Measurements from ENCODE around the gene PRR16. TPM values are rescaled to one million over a fixed set of nuclear protein-coding genes. Genes with fewer than 3 reads are reported as not detected.

PRR16 gene
- total RNA-seq, 1 experiment from 2014 or later: 5.9 TPM

- Histone ChIP-seq H3K36me3 (no peaks in the 10 kb centered on the region), H3K4me3 (no peak overlapping the region), H3K9me3 (peaks cover 5% of the 10 kb centered on the region), H3K27me3 (no peaks in the 10 kb centered on the region)
- no peak for DNase-seq
Measured at GRCh38 chr5:120533581-120533980, 69.5 kb downstream of the PRR16 start.

DNA sequence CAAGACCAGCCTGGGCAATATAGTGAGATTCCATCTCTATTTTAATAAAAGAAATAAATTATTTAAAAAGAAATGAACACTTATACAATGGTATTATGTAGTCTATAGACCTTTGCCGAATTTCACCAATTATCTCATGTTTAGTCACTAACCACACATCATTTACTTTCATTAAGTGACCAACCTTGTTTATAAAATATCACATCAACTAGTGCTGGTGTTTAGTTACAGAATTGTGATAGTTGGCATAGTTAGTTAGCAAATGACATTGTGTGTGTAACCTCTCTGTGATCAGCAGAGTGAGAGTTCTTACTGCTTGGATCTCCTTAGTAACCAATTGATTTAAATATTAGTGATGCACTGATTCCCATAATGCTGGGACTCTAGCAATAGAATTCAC lies 71.8 kb downstream of the PRR16 start:
- no peaks in the 10 kb centered on the region for H3K27me3 ChIP-seq
- no peak for DNase-seq
- peaks cover 5% of the 10 kb centered on the region for H3K9me3 ChIP-seq
- no peaks in the 10 kb centered on the region for H3K36me3 ChIP-seq
- H3K4me3 ChIP-seq: no peak overlapping the region

- no peak for DNase-seq
- Histone ChIP-seq H3K4me3 (no peak overlapping the region), H3K27me3 (no peaks in the 10 kb centered on the region), H3K36me3 (no peaks in the 10 kb centered on the region), H3K9me3 (peaks cover 5% of the 10 kb centered on the region)
Measured at GRCh38 chr5:120538149-120538548, 74.0 kb downstream of the PRR16 start.

DNA sequence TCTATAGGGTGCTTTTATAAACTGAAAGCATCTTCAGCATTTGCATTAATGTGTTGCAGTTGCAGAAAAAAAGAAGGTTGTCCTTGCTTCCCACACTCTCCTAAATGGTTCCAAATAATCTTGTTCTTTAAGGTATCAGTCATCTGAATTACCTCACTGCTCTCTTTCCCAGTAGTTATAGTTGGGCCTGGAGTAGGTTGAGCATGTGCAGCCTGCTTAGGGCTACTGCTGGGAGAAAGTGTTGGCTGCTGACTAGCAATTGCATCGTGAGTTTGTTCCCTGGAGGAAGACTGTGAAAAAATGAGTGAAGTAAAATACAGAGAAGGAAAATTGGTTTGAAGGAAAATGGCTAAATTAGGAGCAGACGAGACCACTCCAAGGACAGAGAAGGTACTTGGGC lies 74.5 kb downstream of the PRR16 start:
- H3K36me3 ChIP-seq: no peaks in the 10 kb centered on the region
- peak; percentile 46 for DNase-seq
- peaks cover 5% of the 10 kb centered on the region for H3K9me3 ChIP-seq
- H3K4me3 ChIP-seq: no peak overlapping the region
- no peaks in the 10 kb centered on the region for H3K27me3 ChIP-seq

GRCh38 chr5:120539471-120539870 lies 75.4 kb downstream of the PRR16 start:
- no peak for DNase-seq
- no peak overlapping the region for H3K4me3 ChIP-seq
- H3K9me3 ChIP-seq: peaks cover 5% of the 10 kb centered on the region
- H3K36me3 ChIP-seq: no peaks in the 10 kb centered on the region
- no peaks in the 10 kb centered on the region for H3K27me3 ChIP-seq

- DNase-seq: no peak
- H3K27me3 ChIP-seq: no peaks in the 10 kb centered on the region
- no peaks in the 10 kb centered on the region for H3K36me3 ChIP-seq
- H3K9me3 ChIP-seq: peaks cover 5% of the 10 kb centered on the region
- no peak overlapping the region for H3K4me3 ChIP-seq
Measured at GRCh38 chr5:120540097-120540496, 76.0 kb downstream of the PRR16 start.

DNA sequence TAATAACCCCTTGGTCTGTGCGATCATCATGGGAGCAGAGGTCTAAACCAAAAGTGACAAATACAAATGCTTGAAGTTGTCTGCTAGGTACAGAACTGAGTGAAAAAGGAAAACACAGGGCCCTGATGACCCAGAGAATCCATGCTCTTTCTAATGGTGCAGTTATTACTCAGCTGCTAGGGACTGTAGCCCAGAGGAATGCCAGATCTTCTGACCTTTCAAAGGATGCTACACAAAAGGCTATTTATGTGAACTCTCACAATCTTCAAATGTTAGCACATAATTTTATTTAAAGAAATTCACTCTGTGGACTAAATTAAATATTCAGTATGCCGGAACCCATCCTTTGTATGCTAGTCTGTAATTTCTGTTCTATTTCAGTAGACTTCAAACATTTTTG lies 79.9 kb downstream of the PRR16 start:
- no peaks in the 10 kb centered on the region for H3K27me3 ChIP-seq
- no peak for DNase-seq
- H3K4me3 ChIP-seq: no peak overlapping the region
- no peaks in the 10 kb centered on the region for H3K9me3 ChIP-seq
- H3K36me3 ChIP-seq: no peaks in the 10 kb centered on the region

DNA sequence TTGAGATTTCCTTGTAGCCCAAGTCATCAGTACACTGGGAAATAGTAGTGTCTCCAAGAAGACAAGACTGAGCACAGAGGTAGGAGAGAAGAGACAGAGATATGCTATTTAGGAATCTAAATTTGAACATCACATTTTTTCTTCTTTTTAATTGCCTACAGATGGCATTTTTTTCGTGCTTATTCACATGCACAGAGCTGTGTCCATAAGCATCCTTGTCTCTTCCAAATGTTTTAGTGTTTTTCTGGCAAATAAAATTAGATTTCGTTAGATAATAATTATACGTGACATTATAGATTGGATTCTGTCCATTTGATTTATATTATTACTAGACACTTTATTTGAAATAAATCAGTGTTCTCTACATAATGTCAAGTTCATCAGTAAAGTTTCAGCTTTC lies 80.9 kb downstream of the PRR16 start:
- DNase-seq: no peak
- Histone ChIP-seq H3K4me3 (no peak overlapping the region), H3K36me3 (no peaks in the 10 kb centered on the region), H3K9me3 (no peaks in the 10 kb centered on the region), H3K27me3 (no peaks in the 10 kb centered on the region)

GRCh38 chr5:120545951-120546350 lies 81.9 kb downstream of the PRR16 start:
- no peaks in the 10 kb centered on the region for H3K9me3 ChIP-seq
- H3K27me3 ChIP-seq: no peaks in the 10 kb centered on the region
- DNase-seq: no peak
- H3K36me3 ChIP-seq: no peaks in the 10 kb centered on the region
- H3K4me3 ChIP-seq: no peak overlapping the region

GRCh38 chr5:120546922-120547321 lies 82.8 kb downstream of the PRR16 start:
- H3K27me3 ChIP-seq: no peaks in the 10 kb centered on the region
- no peak for DNase-seq
- no peak overlapping the region for H3K4me3 ChIP-seq
- no peaks in the 10 kb centered on the region for H3K36me3 ChIP-seq
- H3K9me3 ChIP-seq: no peaks in the 10 kb centered on the region

GRCh38 chr5:120550358-120550757 lies 86.3 kb downstream of the PRR16 start:
- no peak for DNase-seq
- Histone ChIP-seq H3K4me3 (no peak overlapping the region), H3K27me3 (no peaks in the 10 kb centered on the region), H3K9me3 (no peaks in the 10 kb centered on the region), H3K36me3 (no peaks in the 10 kb centered on the region)

DNA sequence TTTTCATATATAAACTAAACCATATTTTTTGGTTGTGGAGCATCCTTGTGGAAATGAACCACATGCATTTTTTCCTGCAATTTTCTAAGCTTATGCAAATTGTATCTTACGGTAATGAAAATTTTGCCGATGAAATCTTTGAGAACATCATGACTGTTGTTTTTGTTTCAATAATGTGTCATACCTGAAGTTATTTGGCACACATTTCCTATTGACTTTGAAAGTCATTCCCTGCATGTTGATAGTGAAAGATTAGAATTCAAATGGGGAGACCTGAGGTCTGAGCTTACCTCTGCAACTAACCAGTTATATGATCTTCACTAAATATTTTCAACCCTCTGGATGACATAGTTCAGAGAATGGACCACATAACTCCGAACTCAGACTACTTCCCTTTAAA lies 88.5 kb downstream of the PRR16 start:
- Histone ChIP-seq H3K4me3 (no peak overlapping the region), H3K9me3 (no peaks in the 10 kb centered on the region)
- no peak for DNase-seq

GRCh38 chr5:120555345-120555744 lies 91.2 kb downstream of the PRR16 start:
- Histone ChIP-seq H3K9me3 (no peaks in the 10 kb centered on the region), H3K27me3 (no peaks in the 10 kb centered on the region), H3K4me3 (no peak overlapping the region), H3K36me3 (no peaks in the 10 kb centered on the region)
- no peak for DNase-seq

More for the DNA sequence above, 88.5 kb downstream of the PRR16 start:
- Histone ChIP-seq H3K27me3 (no peaks in the 10 kb centered on the region), H3K36me3 (no peaks in the 10 kb centered on the region)

GRCh38 chr5:120564013-120564412 lies 99.9 kb downstream of the PRR16 start:
- Histone ChIP-seq H3K9me3 (no peaks in the 10 kb centered on the region), H3K36me3 (no peaks in the 10 kb centered on the region), H3K27me3 (no peaks in the 10 kb centered on the region), H3K4me3 (no peak overlapping the region)
- DNase-seq: no peak

DNA sequence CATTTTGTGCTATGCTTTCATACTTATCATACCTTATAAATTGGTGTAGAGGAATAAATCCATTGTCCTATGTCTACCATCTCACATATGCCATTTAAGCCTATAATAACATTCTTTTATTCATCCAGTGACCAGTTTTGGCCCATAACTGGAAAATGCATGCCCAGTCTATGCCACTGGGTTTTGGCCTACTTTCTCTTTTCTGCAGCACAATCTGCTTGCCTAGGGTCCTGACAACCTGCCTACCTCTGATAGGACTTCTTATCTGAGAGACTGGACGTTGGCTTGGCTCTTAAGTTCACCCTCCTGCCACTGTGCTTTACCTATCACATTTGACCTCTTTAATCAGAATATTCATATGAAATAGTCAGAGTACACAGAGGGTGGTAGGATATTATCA lies 103.0 kb downstream of the PRR16 start:
- no peak for DNase-seq
- no peaks in the 10 kb centered on the region for H3K27me3 ChIP-seq

DNA sequence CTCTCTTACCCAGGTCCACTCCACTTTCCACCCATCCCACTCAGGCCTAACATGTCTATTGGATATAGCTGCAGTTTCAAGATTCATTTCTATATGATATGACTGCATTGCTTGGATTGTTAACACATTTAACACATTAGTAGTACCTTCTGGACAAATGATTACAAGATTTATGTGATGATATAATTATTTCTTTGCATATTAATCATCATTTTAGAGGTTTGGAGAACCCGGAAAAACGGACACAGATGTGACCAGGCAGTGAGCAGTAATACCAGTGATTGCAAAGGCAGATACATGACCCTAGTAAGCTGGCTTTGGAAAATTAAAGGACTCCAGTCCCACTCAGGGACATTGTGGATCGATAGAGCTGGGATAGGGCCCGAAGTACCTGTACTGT lies 103.8 kb downstream of the PRR16 start:
- no peaks in the 10 kb centered on the region for H3K27me3 ChIP-seq
- no peak overlapping the region for H3K4me3 ChIP-seq
- no peaks in the 10 kb centered on the region for H3K36me3 ChIP-seq
- DNase-seq: no peak
- no peaks in the 10 kb centered on the region for H3K9me3 ChIP-seq

More for the DNA sequence above, 103.0 kb downstream of the PRR16 start:
- no peaks in the 10 kb centered on the region for H3K36me3 ChIP-seq
- no peak overlapping the region for H3K4me3 ChIP-seq
- no peaks in the 10 kb centered on the region for H3K9me3 ChIP-seq

DNA sequence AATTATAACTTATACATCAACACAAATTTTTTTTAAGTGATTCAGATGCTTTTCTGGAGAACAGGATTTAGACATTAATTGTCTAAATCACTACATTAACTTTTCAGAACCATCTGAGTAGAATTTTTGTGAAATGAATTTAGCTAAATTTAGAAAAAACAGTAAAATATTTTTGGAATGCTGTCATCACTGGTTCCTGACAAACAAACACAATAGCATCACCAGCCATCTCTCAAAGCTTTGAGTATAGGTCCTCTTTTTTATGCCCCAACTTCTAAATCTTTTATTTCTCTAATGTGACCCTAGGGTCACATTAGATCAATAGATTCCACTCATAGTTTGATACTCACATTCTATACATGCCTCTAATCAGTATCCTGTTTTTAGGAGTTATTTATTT lies 104.6 kb downstream of the PRR16 start:
- no peaks in the 10 kb centered on the region for H3K27me3 ChIP-seq
- no peak for DNase-seq
- H3K9me3 ChIP-seq: no peaks in the 10 kb centered on the region
- no peak overlapping the region for H3K4me3 ChIP-seq
- H3K36me3 ChIP-seq: no peaks in the 10 kb centered on the region

GRCh38 chr5:120576588-120576987 lies 112.5 kb downstream of the PRR16 start:
- Histone ChIP-seq H3K27me3 (no peaks in the 10 kb centered on the region), H3K9me3 (peaks cover 3% of the 10 kb centered on the region; the same call in 1 of the 2 replicates), H3K4me3 (no peak overlapping the region), H3K36me3 (no peaks in the 10 kb centered on the region)
- no peak for DNase-seq

- H3K4me3 ChIP-seq: no peak overlapping the region
- H3K9me3 ChIP-seq: peaks cover 3% of the 10 kb centered on the region; the same call in 1 of the 2 replicates
- H3K36me3 ChIP-seq: no peaks in the 10 kb centered on the region
- no peaks in the 10 kb centered on the region for H3K27me3 ChIP-seq
- DNase-seq: no peak
Measured at GRCh38 chr5:120582635-120583034, 118.5 kb downstream of the PRR16 start.
